GM23338 (cell line): ENCODE results near the gene ZFR2. TPM values are rescaled to one million over a fixed set of nuclear protein-coding genes. Genes with fewer than 3 reads are reported as not detected.
A peak's percentile ranks its signal among the peaks of the same experiment; 100 is the strongest.

ENCODE experiments used
- ATAC-seq: fragments of 200-7000 bp; cut with Tn5 transposase; 3 replicates; pipeline ENCODE4 v1.9.1; 2020
- DNase-seq: peaks from one replicate; pipeline ENCODE4 v3.0.0-alpha.2; 2015; ENCODE audit warnings: low spot score
- H2AFZ ChIP-seq: fragments of 200-600 bp; sonication (generic); 2 replicates; pipeline ENCODE4 v1.8.0; 2016; ENCODE audit warnings: antibody characterized with exemption, mild to moderate bottlenecking, moderate library complexity
- H3F3A ChIP-seq: fragments of 200-600 bp; sonication (generic); replicated peaks from 2 replicates; pipeline ENCODE4 v1.8.0; 2017; ENCODE audit warnings: antibody characterized with exemption, mixed run types, low read depth
- H3K27ac ChIP-seq: fragments of 200-600 bp; sonication (generic); 2 replicates; pipeline ENCODE4 v1.6.1; 2016; ENCODE audit warnings: low read depth
- H3K27me3 ChIP-seq: fragments of 200-600 bp; sonication (generic); 2 replicates; pipeline ENCODE4 v1.8.0; 2016; ENCODE audit warnings: mild to moderate bottlenecking, mixed run types, moderate library complexity; ENCODE audit not compliant: insufficient read depth
- H3K36me3 ChIP-seq: fragments of 200-600 bp; sonication (generic); 2 replicates; pipeline ENCODE4 v1.8.0; 2016; ENCODE audit warnings: mild to moderate bottlenecking; ENCODE audit not compliant: insufficient read depth
- H3K4me1 ChIP-seq: fragments of 200-600 bp; sonication (generic); 2 replicates; pipeline ENCODE4 v1.8.0; 2016; ENCODE audit warnings: mild to moderate bottlenecking, moderate library complexity; ENCODE audit not compliant: insufficient read depth
- H3K4me2 ChIP-seq: fragments of 200-600 bp; sonication (generic); 2 replicates; pipeline ENCODE4 v1.7.1; 2017; ENCODE audit warnings: mixed run types
- H3K4me3 ChIP-seq: fragments of 200-600 bp; sonication (generic); 2 replicates; pipeline ENCODE4 v1.6.1; 2016; ENCODE audit warnings: mixed run types
- H3K79me2 ChIP-seq: fragments of 200-600 bp; sonication (generic); replicated peaks from 2 replicates; pipeline ENCODE4 v1.8.0; 2017; ENCODE audit warnings: mild to moderate bottlenecking; ENCODE audit not compliant: insufficient read depth
- H3K9me2 ChIP-seq: fragments of 200-600 bp; sonication (generic); 2 replicates; pipeline ENCODE4 v1.8.0; 2017; ENCODE audit not compliant: insufficient read depth
- H4K20me1 ChIP-seq: fragments of 200-600 bp; sonication (generic); replicated peaks from 2 replicates; pipeline ENCODE4 v1.8.0; 2017; ENCODE audit warnings: mild to moderate bottlenecking; ENCODE audit not compliant: insufficient read depth
- H3K27ac Mint-ChIP-seq: 2 replicates; pipeline ENCODE4 v1.8.0; 2020; ENCODE audit warnings: inconsistent platforms, mild to moderate bottlenecking, moderate library complexity, mixed read lengths
- H3K27me3 Mint-ChIP-seq: 3 replicates; pipeline ENCODE4 v1.8.0; 2022; ENCODE audit warnings: low read depth, mild to moderate bottlenecking, moderate library complexity, mixed read lengths, inconsistent platforms; ENCODE audit not compliant: insufficient read depth, poor library complexity
- H3K36me3 Mint-ChIP-seq: 3 replicates; pipeline ENCODE4 v1.8.0; 2021; ENCODE audit warnings: low read depth, mild to moderate bottlenecking, inconsistent platforms, moderate library complexity, mixed read lengths
- H3K4me1 Mint-ChIP-seq: 3 replicates; pipeline ENCODE4 v1.8.0; 2020; ENCODE audit warnings: mild to moderate bottlenecking, inconsistent platforms, mixed read lengths
- H3K4me3 Mint-ChIP-seq: 3 replicates; pipeline ENCODE4 v1.8.0; 2021; ENCODE audit warnings: moderate library complexity, mild to moderate bottlenecking, inconsistent platforms, mixed read lengths
- H3K9me3 Mint-ChIP-seq: 3 replicates; pipeline ENCODE4 v1.8.0; 2020; ENCODE audit warnings: moderate library complexity, mild to moderate bottlenecking, inconsistent platforms, mixed read lengths
- EZH2 ChIP-seq: fragments of 200-600 bp; sonication (generic); IDR thresholded peaks from one replicate; pipeline ENCODE4 v1.8.0; 2017; ENCODE audit warnings: antibody characterized with exemption, mild to moderate bottlenecking, low read depth; ENCODE audit not compliant: unreplicated experiment
- JUNB ChIP-seq: IDR thresholded peaks from one replicate; pipeline ENCODE4 v1.6.1; 2016; ENCODE audit warnings: antibody characterized with exemption; ENCODE audit not compliant: unreplicated experiment
- NANOG ChIP-seq: IDR thresholded peaks from 2 replicates; pipeline ENCODE4 v1.6.1; 2016; ENCODE audit warnings: antibody characterized with exemption, borderline replicate concordance
- POLR2AphosphoS5 ChIP-seq: IDR thresholded peaks from 2 replicates; pipeline ENCODE4 v1.6.1; 2016; ENCODE audit warnings: antibody characterized with exemption, low read depth
- STAT1 ChIP-seq: IDR thresholded peaks from one replicate; pipeline ENCODE4 v1.6.1; 2016; ENCODE audit warnings: antibody characterized with exemption; ENCODE audit not compliant: unreplicated experiment
- ZNF114 ChIP-seq: fragments of 250-450 bp; sonication (Bioruptor Pico); IDR thresholded peaks from 2 replicates; pipeline ENCODE4 v1.5.0; 2020; ENCODE audit warnings: mild to moderate bottlenecking, moderate library complexity
- polyA plus RNA-seq: library from polyadenylated mRNA; unstranded; fragments of >200 nt; fragmentation: Nextera tagmentation; extraction: Ambion mirVana; gene quantifications from 2 replicates; pipeline ENCODE4 v1.2.1, GENCODE V29; 2016
- total RNA-seq: library from RNA; depleted of rRNA; stranded (reverse); fragments of >200 nt; shearing (Covaris generic); gene quantifications from 2 replicates; pipeline ENCODE4 v1.2.3, GENCODE V29; 2014
- TF ChIP-seq, protein P1 (sequence below): IDR thresholded peaks from 2 replicates; pipeline ENCODE4 v1.6.1; 2016; ENCODE audit warnings: antibody characterized with exemption
- TF ChIP-seq, protein P2 (sequence below): IDR thresholded peaks from one replicate; pipeline ENCODE4 v1.6.1; 2018; ENCODE audit warnings: antibody characterized with exemption; ENCODE audit not compliant: unreplicated experiment
- TF ChIP-seq, protein P3 (sequence below), 2 experiments: fragments of 200-600 bp in 1 of 2; sonication (generic) in 1 of 2; conservative IDR thresholded peaks; 2 replicates each; pipeline versions ENCODE4 v1.5.1 to v1.6.1; 2016 to 2017; ENCODE audit warnings: antibody characterized with exemption in 2 of 2, low read depth in 2 of 2, mild to moderate bottlenecking in 2 of 2, moderate library complexity in 1 of 2

Gene ZFR2
- total and polyA plus RNA-seq, 2 experiments from 2014 or later: 15.8 to 31.3 TPM

DNA sequence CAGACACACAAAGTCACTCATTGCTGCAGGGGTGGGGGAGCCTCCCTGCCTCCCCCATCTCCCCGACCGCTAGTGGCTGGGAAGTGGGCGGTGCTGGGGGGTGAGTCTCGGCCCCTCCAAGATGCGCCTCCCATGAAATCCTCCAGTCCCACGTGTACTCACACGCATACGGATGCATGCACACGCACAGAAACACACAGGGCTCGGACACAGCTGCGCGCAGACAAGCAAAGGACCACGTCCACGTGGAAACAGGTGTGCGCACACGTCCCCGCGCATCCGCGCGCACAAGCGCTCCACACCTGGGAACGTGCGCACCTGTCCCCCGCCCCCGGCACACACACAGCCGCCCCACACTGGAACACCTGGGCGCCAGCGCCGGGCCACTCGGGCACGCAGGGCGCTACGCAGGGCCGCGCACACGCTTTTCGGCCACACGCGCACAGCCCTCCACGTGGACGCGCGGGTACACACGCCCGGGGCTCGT lies 83.3 kb downstream of the ZFR2 start (continued):
- TF ChIP-seq, protein P1, sequence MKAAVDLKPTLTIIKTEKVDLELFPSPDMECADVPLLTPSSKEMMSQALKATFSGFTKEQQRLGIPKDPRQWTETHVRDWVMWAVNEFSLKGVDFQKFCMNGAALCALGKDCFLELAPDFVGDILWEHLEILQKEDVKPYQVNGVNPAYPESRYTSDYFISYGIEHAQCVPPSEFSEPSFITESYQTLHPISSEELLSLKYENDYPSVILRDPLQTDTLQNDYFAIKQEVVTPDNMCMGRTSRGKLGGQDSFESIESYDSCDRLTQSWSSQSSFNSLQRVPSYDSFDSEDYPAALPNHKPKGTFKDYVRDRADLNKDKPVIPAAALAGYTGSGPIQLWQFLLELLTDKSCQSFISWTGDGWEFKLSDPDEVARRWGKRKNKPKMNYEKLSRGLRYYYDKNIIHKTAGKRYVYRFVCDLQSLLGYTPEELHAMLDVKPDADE: no peak
- TF ChIP-seq, protein P2, sequence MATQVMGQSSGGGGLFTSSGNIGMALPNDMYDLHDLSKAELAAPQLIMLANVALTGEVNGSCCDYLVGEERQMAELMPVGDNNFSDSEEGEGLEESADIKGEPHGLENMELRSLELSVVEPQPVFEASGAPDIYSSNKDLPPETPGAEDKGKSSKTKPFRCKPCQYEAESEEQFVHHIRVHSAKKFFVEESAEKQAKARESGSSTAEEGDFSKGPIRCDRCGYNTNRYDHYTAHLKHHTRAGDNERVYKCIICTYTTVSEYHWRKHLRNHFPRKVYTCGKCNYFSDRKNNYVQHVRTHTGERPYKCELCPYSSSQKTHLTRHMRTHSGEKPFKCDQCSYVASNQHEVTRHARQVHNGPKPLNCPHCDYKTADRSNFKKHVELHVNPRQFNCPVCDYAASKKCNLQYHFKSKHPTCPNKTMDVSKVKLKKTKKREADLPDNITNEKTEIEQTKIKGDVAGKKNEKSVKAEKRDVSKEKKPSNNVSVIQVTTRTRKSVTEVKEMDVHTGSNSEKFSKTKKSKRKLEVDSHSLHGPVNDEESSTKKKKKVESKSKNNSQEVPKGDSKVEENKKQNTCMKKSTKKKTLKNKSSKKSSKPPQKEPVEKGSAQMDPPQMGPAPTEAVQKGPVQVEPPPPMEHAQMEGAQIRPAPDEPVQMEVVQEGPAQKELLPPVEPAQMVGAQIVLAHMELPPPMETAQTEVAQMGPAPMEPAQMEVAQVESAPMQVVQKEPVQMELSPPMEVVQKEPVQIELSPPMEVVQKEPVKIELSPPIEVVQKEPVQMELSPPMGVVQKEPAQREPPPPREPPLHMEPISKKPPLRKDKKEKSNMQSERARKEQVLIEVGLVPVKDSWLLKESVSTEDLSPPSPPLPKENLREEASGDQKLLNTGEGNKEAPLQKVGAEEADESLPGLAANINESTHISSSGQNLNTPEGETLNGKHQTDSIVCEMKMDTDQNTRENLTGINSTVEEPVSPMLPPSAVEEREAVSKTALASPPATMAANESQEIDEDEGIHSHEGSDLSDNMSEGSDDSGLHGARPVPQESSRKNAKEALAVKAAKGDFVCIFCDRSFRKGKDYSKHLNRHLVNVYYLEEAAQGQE: no peak
- no peak for TF ChIP-seq ZNF114 (CRISPR knock-in tag)
- TF ChIP-seq POLR2AphosphoS5: no peak
- no peak for TF ChIP-seq NANOG
- no peak for TF ChIP-seq STAT1
- TF ChIP-seq JUNB: no peak

DNA sequence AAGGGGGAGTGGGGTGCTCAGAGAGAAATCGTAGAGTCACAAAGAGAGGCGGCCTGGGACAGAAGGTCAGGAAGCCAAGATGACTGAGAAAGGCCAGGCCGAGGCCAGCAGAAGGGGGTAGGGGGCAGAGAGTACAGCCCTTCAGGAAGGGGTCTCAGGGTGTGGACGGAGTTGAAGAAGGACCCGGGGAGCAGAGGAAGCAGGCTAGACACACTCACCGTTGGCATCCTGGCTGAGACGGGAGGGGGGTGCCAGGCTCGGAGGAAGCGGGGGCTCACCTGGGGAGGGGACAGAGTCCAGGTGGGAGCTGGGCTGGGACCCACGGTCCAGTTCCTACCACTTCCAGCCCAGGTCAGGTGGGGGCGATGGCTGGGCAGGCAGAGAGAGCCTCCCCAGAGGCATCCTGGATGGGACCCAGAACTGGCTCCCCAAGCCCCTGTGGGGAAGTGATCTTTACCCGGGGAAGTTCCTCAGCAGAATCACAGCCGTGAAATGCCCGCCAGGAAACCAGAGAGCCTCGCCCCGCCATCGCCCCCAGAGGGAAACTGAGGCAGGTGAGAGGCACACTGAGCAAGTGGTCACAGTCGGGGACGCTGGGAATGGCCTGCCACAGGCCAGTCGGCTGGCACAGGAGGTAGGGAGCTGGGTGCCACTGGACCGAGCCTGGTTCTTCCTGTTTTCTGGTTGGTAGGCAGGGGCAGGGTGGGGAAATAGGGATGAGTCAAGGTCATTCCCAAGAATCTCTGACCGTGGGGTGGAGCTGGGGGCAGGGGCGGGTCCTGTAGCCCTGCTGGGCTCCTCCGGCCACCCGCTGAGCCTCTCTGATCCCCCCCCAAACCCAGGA lies 84.0 kb downstream of the ZFR2 start:
- H3K9me3 Mint-ChIP-seq: peaks cover 27% of the 10 kb centered on the region
- H3K79me2 ChIP-seq: no peaks in the 10 kb centered on the region
- H3K27me3 Mint-ChIP-seq: peaks cover 21% of the 10 kb centered on the region
- peaks cover 10% of the 10 kb centered on the region for H3K27me3 ChIP-seq
- H3F3A ChIP-seq: no peaks in the 10 kb centered on the region
- H2AFZ ChIP-seq: no peak overlapping the region; the same call in 1 of the 2 replicates
- peak overlapping the region; percentile 78 for H3K4me3 Mint-ChIP-seq
- H3K4me1 ChIP-seq: no peaks in the 10 kb centered on the region; the same call in 1 of the 2 replicates
- H3K4me3 ChIP-seq: peak overlapping the region; percentile 78
- DNase-seq: no peak
- ATAC-seq: peak; percentile 22
- H3K4me2 ChIP-seq: peak overlapping the region; percentile 87
- no peak overlapping the region for H3K27ac Mint-ChIP-seq
- H3K36me3 ChIP-seq: peaks cover 4% of the 10 kb centered on the region; the same call in 1 of the 2 replicates
- peaks cover 33% of the 10 kb centered on the region for H3K36me3 Mint-ChIP-seq
- peaks cover 8% of the 10 kb centered on the region for H3K4me1 Mint-ChIP-seq
- no peaks in the 10 kb centered on the region for H4K20me1 ChIP-seq
- H3K9me2 ChIP-seq: no peaks in the 10 kb centered on the region
- TF ChIP-seq, protein P3, sequence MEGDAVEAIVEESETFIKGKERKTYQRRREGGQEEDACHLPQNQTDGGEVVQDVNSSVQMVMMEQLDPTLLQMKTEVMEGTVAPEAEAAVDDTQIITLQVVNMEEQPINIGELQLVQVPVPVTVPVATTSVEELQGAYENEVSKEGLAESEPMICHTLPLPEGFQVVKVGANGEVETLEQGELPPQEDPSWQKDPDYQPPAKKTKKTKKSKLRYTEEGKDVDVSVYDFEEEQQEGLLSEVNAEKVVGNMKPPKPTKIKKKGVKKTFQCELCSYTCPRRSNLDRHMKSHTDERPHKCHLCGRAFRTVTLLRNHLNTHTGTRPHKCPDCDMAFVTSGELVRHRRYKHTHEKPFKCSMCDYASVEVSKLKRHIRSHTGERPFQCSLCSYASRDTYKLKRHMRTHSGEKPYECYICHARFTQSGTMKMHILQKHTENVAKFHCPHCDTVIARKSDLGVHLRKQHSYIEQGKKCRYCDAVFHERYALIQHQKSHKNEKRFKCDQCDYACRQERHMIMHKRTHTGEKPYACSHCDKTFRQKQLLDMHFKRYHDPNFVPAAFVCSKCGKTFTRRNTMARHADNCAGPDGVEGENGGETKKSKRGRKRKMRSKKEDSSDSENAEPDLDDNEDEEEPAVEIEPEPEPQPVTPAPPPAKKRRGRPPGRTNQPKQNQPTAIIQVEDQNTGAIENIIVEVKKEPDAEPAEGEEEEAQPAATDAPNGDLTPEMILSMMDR (conservative IDR thresholded peaks at IDR 0.05; ENCODE audit: low read depth in 2 of 2): peak in 1 of 2 experiments; percentile 30; a peak in 2 of 4 replicates
- no peak for TF ChIP-seq EZH2
- H3K27ac ChIP-seq: no peak overlapping the region
